Nephron progenitor cell (in vitro differentiated cells): ENCODE measurements around the gene GRM7.

ENCODE experiments used
- DNase-seq: peaks from one replicate; pipeline ENCODE4 v3.0.0; 2021
- H3K27ac Mint-ChIP-seq: 2 replicates; pipeline ENCODE4 v1.8.0; 2021; ENCODE audit warnings: mild to moderate bottlenecking, moderate library complexity, mixed read lengths
- H3K27me3 Mint-ChIP-seq: 2 replicates; pipeline ENCODE4 v1.8.0; 2021; ENCODE audit warnings: mild to moderate bottlenecking, low read depth, mixed read lengths; ENCODE audit not compliant: poor library complexity
- H3K36me3 Mint-ChIP-seq: 2 replicates; pipeline ENCODE4 v1.8.0; 2021; ENCODE audit warnings: low read depth, mixed read lengths
- H3K4me1 Mint-ChIP-seq: 2 replicates; pipeline ENCODE4 v1.8.0; 2021; ENCODE audit warnings: mixed read lengths
- H3K4me3 Mint-ChIP-seq: 2 replicates; pipeline ENCODE4 v1.8.0; 2021; ENCODE audit warnings: mild to moderate bottlenecking, moderate library complexity, mixed read lengths
- H3K9me3 Mint-ChIP-seq: 2 replicates; pipeline ENCODE4 v1.8.0; 2021; ENCODE audit warnings: mild to moderate bottlenecking, moderate library complexity, mixed read lengths
- TF ChIP-seq, protein P1 (sequence below): fragments of 200-600 bp; sonication (generic); IDR thresholded peaks from 2 replicates; pipeline ENCODE4 v1.5.0; 2021; ENCODE audit warnings: antibody characterized with exemption

The GRM7 gene

DNA sequence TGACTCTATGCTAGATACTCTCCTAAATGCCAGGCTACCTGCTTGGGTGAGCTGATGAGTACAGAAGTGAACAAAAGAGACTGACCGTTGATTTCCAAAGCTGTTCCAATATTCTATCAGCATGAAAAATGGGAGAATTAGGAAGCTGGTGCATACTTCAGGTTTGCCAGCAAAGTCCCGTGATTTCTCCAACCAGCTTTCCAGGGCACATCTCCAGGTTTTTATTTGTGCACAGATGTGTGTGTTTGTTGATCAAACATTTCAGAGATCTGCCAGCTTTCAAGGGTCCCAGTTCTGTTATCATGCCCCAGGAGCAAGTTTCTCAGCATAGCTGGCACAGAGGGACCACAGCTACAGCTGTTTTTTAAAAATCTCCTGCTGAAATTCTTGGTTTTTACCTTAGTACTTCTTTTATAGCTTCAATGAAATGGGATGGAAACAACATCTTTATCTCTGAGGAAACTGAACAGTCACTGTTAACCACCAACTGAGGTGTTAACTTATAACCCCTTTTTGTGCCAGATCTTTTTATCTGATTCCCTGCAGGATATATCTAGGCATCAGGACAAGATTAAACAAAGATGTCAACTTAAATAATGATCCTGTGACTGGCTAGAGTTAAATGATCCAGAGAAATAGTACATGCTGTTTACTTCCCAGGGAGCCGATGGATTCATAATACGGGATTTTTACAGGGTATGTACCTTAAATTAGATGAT lies 380.8 kb downstream of the GRM7 start:
- Mint-ChIP-seq H3K27me3 (peaks cover 5% of the 10 kb centered on the region), H3K27ac (no peak overlapping the region), H3K4me3 (no peak overlapping the region), H3K9me3 (peaks cover 4% of the 10 kb centered on the region), H3K4me1 (no peaks in the 10 kb centered on the region), H3K36me3 (no peaks in the 10 kb centered on the region)
- TF ChIP-seq, protein P1, sequence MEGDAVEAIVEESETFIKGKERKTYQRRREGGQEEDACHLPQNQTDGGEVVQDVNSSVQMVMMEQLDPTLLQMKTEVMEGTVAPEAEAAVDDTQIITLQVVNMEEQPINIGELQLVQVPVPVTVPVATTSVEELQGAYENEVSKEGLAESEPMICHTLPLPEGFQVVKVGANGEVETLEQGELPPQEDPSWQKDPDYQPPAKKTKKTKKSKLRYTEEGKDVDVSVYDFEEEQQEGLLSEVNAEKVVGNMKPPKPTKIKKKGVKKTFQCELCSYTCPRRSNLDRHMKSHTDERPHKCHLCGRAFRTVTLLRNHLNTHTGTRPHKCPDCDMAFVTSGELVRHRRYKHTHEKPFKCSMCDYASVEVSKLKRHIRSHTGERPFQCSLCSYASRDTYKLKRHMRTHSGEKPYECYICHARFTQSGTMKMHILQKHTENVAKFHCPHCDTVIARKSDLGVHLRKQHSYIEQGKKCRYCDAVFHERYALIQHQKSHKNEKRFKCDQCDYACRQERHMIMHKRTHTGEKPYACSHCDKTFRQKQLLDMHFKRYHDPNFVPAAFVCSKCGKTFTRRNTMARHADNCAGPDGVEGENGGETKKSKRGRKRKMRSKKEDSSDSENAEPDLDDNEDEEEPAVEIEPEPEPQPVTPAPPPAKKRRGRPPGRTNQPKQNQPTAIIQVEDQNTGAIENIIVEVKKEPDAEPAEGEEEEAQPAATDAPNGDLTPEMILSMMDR = no peak
- no peak for DNase-seq

DNA sequence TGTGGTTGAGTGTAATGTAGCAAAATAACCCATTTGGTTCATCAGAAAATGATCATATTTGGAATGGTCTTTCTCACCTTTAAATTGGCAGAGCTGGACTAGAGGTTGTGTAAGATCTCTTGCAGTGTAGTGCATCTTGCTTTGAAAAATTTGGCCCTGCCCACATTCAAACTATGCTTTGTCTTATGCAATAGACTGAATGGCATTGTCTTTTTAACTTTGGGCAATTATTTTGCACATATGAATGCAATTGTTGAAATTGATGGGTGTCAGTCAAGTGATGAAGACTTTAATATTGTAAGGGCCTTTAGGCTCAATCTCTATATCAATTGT lies 381.4 kb downstream of the GRM7 start:
- Mint-ChIP-seq H3K36me3 (no peaks in the 10 kb centered on the region), H3K9me3 (peaks cover 4% of the 10 kb centered on the region), H3K27ac (no peak overlapping the region), H3K4me1 (no peaks in the 10 kb centered on the region), H3K4me3 (no peak overlapping the region), H3K27me3 (peaks cover 5% of the 10 kb centered on the region)
- no peak for DNase-seq
- TF ChIP-seq, protein P1 = no peak

DNA sequence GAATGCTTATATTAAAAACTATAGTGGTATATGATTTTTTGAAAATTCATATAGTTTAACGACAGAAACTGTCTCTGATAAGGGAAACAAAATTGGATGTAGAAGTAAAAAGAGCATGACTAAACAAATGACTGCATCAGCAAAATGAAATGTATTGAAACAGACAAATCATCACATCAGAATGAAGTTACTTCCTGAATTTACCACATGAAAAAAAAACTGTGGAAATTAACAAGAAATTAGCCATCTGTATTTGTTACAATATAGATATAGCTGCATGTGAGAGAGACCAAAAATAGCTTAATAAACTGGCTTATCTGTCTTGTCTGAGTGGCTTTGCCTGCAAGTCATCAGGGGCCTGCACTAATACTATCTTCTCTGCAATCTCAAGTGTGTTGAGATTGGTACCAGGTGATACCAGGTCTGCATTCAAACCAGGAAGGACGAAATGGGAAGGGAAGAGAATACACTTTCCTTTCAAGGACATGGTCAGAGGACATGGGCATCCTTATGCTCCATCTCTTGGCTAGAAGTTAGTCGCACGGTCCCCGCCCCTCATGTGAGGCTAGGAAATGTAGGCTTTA lies 388.7 kb downstream of the GRM7 start:
- no peak overlapping the region for H3K27ac Mint-ChIP-seq
- H3K9me3 Mint-ChIP-seq = no peaks in the 10 kb centered on the region
- TF ChIP-seq, protein P1 = no peak
- no peaks in the 10 kb centered on the region for H3K4me1 Mint-ChIP-seq
- DNase-seq = no peak
- no peaks in the 10 kb centered on the region for H3K36me3 Mint-ChIP-seq
- no peak overlapping the region for H3K4me3 Mint-ChIP-seq
- H3K27me3 Mint-ChIP-seq = no peaks in the 10 kb centered on the region

DNA sequence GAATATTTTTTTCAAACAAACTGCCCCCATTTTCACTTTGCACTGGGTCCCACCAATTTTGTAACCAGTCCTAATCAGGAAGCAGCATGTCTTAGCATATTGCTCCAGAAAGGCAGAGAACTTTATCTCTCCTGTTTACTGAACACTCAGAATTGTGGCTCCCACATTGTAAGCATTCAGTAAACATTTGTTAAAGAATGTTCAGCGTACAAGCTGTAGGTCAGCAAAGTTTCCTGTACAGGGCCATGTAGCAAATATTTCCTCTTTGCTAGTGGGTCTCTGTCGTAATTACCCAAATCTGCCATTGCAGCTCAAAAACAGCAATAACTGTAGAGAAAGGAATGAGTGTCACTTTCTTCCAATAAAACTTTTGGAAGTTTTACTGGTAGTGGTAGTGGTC lies 393.3 kb downstream of the GRM7 start:
- Mint-ChIP-seq H3K27me3 (no peaks in the 10 kb centered on the region), H3K9me3 (peaks cover 9% of the 10 kb centered on the region)
- TF ChIP-seq, protein P1 = no peak

DNA sequence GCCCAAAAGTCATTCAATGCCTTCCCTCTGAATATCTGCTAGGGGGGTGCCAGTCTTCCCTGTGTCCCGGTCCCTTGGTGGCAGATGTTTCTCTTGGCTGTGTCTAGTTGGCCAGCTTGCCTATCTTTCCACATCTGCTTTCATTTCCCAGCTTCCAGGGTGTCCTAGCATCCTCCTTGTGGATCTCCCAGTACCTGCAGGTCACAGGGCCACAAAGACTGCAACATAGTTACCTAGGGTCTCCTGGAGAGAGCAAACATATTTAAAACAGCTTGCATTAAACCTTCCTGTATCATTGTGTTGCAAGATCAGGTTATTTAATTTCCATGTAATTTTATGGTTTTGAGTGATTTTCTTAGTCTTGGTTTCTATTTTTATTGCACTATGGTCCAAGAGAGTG lies 400.1 kb downstream of the GRM7 start:
- H3K27ac Mint-ChIP-seq = no peak overlapping the region
- TF ChIP-seq, protein P1 = no peak
- no peaks in the 10 kb centered on the region for H3K27me3 Mint-ChIP-seq
- H3K36me3 Mint-ChIP-seq = no peaks in the 10 kb centered on the region
- H3K4me1 Mint-ChIP-seq = no peaks in the 10 kb centered on the region
- no peak overlapping the region for H3K4me3 Mint-ChIP-seq
- H3K9me3 Mint-ChIP-seq = peaks cover 9% of the 10 kb centered on the region
- no peak for DNase-seq

More for the DNA sequence above, 393.3 kb downstream of the GRM7 start:
- Mint-ChIP-seq H3K4me3 (no peak overlapping the region), H3K27ac (no peak overlapping the region), H3K36me3 (no peaks in the 10 kb centered on the region), H3K4me1 (no peaks in the 10 kb centered on the region)
- no peak for DNase-seq
